Right forelimb (tissue), 1 donor: ENCODE data around the gene SLC44A4.
"Not testable (repeated sequence)": the region's sequence is repeated elsewhere in the genome, so short reads cannot be mapped to it uniquely, and the experiment has no call there.

Experiments used
- DNase-seq: peaks from one replicate; pipeline ENCODE4 v3.0.0-alpha.2; 2018

SLC44A4 gene

GRCh38 chr6:31851980-31852718, 26.6 kb downstream of the SLC44A4 start:
- not testable (repeated sequence) for DNase-seq

DNA sequence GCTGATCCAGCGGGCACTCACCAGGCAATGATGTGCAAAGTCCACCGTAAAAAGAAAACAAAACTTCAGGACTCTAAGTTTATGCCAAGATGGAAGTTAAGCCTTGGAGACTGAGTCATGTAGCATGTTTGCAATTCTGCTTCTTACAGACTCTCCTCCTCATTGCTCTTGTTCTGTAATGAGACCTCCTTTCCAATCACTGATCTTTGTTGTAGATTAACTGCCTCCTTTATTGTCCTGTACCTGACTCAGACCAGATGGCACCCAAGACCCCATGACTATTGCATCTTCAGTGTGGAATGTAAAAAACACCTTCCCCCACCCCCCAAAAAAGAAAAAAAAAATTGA, 27.3 kb downstream of the SLC44A4 start:
- DNase-seq: no peak

- no peak for DNase-seq
Observed at GRCh38 chr6:31850765-31851484, 27.9 kb downstream of the SLC44A4 start.

- no peak for DNase-seq
Observed at GRCh38 chr6:31847276-31847978, 31.4 kb downstream of the SLC44A4 start.

GRCh38 chr6:31844507-31844906, 34.3 kb downstream of the SLC44A4 start:
- DNase-seq: no peak

DNA sequence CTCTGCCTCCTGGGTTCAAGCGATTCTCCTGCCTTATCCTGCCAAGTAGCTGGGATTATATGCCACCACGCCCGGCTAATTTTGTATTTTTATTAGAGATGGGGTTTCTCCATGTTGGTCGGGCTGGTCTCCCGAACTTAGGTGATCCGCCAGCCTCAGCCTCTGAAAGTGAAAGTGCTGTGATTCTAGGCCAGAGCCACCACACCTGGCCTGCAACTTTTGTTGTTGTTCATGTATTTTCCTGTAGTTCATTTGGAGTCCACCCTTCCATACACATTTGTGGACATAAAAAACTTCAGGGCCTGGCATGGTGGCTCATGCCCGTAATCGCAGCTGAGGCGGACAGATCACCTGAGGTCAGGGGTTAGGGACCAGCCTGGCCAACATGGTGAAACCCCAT, 36.7 kb downstream of the SLC44A4 start:
- no peak for DNase-seq

DNA sequence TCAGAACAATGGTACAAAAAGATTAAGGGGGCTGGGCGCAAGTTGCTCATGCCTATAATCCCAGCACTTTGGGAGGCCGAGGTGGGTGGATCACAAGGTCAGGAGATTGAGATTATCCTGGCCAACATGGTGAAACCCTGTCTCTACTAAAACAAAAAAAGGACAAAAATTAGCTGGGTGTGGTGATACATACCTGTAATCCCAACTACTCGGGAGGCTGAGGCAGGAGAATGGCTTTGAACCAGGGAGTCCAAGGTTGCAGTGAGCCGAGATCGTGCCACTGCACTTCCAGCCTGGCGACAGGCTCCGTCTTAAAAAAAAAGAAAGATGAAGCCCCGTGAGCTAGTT, 39.0 kb downstream of the SLC44A4 start:
- DNase-seq: not testable (repeated sequence)

- DNase-seq: no peak
Observed at GRCh38 chr6:31838968-31839367, 39.8 kb downstream of the SLC44A4 start.

DNA sequence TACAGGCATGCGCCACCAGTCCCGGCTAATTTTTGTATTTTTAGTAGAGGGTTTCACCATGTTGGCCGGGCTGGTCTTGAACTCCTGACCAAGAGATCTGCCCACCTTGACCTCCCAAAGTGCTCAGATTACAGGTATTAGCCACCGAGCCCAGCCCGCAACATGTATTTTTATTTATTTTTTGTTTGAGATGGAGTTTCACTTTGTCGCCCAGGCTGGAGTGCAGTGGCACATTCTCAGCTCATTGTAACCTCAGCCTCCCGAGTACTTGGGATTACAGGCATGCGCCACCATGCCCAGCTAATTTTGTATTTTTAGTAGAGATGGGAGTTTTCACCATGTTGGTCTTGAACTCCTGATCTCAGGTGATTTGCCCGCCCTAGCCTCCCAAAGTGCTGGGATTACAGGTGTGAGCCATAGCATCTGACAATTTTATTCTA, 40.7 kb downstream of the SLC44A4 start:
- not testable (repeated sequence) for DNase-seq

DNA sequence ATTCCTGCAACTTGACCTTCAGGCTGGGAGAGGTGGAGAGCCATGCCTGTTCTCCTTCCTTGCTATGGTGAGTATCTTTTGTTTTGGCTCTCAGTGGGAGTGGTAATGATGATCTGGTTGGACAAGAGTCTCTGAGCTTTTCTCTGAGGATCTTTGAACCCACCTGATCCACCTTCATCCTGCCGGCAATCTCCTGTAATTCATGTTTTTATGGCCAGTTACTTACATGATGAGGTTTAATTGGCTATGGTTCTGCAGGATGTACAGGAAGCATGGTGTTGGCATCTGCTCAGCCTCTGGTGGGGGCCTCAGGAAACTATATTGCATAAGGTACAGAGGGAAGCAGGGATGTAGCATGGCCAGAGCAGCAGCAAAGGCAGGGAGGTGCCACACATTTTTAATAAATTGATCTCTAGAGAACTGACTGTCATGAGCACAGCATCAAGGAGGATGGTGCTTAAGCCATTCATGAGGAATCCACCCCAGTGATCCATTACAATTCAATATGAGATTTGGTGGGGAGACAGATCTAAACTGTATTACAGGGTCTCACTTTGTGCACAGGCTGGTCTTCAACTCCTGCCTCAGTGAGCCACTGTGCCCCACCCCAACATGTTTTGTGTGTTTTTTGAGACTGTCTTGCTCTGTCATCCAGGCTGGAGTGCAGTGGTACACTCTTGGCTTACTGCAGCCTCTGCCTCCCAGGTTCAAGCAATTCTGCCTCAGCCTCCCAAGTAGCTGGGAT, 41.3 kb downstream of the SLC44A4 start:
- DNase-seq: no peak

DNA sequence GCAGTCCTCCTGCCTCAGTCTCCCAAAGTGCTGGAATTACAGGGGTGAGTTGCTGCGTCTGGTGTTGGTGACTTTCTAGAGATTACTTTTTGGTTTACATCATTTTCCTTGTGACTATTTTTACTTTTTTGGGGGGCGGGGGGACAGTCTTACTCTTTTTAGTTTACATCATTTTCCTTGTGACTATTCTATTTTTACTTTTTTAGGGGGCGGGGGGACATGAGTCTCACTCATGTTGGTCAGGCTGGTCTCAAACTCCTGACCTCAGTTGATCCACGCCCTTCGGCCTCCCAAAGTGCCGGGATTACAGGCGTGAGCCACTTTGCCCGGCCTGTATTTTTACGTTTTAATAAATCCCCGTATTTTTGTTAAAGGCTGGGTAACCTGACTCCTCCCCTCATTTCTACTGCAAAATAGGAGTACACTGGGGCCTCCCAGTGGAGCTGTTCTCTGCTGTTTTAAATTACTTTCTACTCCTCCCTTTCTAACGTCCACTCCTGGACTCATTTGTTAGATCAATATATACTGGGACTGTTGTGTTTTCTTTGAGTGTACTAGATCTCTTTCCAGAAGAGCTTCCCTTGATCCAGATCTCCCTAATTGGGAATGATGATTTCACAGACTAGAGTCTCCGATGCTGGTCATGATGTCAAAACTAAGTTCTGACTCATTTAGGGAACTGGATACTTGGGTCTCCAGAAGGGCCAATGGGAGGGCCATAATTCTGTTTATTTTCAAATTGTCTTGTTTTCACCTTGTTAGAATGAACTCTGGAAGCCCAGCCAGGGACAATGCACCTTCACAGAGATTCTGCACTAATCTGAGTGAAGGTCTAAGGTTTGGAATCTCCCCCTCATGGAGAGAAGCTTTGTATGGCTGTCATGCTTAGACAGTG, 42.1 kb downstream of the SLC44A4 start:
- DNase-seq: no peak

DNA sequence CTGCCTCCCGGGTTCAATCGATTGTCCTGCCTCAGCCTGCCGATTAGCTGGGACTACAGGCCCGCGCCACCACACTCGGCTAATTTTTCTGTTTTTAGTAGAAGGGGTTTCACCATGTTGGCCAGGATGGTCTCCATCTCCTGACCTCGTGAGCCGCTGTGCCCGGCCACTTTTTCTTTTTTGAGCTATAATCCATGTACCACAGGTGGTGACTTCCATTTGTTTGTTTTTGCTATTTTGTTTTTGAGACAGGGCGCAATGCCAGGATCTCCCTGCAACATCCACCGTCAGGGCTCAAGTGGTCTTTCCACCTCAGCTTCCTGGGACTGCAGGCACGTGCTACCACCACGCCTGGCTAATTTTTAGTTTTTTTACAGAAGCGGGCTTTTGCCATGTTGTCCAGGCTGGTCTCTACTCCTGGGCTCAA, 42.7 kb downstream of the SLC44A4 start:
- no peak for DNase-seq

GRCh38 chr6:31834367-31835250, 44.2 kb downstream of the SLC44A4 start:
- peak; percentile 93 for DNase-seq

DNA sequence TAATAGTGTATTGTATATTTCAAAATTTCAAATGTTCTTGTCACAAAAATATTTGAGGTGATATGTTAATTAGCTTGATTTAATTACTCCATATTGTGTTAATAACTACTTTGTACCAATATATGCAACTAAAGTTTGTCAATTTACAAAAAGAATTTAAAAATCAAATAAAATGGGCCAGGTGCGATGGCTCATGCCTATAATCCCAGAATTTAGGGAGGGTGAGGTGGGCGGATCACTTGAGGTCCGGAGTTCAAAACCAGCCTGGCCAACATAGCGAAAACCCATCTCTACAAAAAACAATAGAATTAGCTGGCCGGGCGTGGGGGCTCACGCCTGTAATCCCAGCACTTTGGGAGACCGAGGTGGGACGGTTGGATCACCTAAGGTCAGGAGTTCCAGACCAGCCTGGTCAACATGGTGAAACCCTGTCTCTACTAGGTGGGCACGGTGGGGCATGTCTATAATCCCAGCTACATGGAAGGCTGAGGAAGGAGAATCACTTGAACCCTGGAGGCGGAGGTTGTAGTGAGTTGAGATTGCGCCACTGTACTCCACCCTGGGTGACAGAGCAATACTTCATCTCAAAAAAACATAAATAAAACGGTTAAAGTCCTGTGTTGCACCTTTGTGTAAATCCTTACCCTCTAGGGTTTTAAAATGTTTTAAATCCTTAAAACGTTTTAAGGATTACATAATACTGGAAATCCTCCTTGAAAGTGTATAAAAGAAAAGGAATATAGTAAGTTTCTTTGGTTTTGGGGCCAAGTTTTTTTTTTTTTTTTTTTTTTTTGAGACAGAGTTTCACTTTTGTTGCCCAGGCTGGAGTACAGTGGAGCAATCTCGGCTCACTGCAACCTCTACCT, 47.2 kb downstream of the SLC44A4 start:
- no peak for DNase-seq

DNA sequence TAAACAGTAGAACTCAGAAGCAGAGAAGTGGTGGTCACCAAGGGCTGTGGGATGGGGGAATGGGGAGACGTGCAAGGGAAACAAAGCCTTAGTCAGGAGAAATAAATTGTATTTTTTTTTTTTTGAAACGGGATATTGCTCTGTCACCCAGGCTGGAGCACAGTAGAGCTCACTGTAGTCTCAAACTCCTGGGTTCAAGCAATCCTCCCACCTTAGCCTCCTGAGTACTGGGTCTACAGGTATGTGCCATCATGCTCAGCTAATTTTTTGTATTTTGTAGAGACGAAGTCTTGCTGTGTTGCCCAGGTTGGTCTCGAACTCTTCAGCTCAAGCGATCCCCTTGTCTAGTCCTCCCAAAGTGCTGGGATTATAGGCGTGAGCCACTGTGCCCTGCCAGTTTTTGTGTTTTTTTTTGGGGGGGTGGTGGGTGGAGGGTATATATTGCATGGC, 47.9 kb downstream of the SLC44A4 start:
- no peak for DNase-seq

DNA sequence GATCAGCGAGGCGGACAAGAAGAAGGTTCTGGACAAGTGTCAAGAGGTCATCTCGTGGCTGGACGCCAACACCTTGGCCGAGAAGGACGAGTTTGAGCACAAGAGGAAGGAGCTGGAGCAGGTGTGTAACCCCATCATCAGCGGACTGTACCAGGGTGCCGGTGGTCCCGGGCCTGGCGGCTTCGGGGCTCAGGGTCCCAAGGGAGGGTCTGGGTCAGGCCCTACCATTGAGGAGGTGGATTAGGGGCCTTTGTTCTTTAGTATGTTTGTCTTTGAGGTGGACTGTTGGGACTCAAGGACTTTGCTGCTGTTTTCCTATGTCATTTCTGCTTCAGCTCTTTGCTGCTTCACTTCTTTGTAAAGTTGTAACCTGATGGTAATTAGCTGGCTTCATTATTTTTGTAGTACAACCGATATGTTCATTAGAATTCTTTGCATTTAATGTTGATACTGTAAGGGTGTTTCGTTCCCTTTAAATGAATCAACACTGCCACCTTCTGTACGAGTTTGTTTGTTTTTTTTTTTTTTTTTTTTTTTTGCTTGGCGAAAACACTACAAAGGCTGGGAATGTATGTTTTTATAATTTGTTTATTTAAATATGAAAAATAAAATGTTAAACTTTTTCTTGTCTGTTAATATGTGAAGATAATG, 49.0 kb downstream of the SLC44A4 start:
- DNase-seq: no peak

DNA sequence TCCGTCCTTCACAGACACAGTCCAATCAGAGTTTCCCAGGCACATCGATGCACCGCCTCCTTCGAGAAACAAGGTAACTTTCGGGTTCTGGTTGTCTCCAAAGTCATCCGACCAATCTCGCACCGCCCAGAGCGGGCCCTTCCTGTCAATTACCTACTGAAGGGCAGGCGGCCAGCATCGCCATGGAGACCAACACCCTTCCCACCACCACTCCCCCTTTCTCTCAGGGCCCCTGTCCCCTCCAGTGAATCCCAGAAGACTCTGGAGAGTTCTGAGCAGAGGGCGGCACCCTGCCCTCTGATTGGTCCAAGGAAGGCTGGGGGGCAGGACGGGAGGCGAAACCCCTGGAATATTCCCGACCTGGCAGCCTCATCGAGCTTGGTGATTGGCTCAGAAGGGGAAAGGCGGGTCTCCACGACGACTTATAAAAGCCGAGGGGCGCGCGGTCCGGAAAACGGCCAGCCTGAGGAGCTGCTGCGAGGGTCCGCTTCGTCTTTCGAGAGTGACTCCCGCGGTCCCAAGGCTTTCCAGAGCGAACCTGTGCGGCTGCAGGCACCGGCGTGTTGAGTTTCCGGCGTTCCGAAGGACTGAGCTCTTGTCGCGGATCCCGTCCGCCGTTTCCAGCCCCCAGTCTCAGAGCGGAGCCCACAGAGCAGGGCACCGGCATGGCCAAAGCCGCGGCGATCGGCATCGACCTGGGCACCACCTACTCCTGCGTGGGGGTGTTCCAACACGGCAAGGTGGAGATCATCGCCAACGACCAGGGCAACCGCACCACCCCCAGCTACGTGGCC, 51.3 kb downstream of the SLC44A4 start, which contains the start of gene HSPA1B:
HSPA1B (plus strand) TSS at position 453 of the 794 bp plus-strand sequence; CDS start at position 666, 213 bp downstream.
- peak; percentile 99 for DNase-seq

DNA sequence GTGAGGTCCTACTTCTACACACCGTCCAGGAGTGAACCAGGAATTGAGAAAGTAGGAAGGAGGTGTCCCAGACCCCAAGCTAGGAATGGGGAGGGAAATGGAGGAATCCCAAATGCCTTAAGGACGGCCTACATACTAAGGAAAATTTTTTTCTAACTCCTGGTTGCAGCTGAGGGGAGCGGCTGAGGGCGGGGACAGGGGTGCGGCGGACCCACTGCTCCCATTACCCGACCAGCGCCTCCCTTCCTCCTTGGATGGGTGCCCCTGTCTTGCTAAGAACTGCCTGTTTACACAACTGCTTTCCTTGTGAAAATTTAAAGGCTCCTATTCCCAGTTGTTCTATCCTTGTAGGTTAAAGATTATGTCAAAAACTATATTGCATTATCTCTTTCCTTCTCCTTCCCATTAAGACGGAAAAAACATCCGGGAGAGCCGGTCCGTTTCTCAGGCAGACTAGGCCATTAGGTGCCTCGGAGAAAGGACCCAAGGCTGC, 52.0 kb downstream of the SLC44A4 start:
- peak; percentile 90 for DNase-seq
